ENCODE data around the gene MTA1.

MTA1 gene

DNA sequence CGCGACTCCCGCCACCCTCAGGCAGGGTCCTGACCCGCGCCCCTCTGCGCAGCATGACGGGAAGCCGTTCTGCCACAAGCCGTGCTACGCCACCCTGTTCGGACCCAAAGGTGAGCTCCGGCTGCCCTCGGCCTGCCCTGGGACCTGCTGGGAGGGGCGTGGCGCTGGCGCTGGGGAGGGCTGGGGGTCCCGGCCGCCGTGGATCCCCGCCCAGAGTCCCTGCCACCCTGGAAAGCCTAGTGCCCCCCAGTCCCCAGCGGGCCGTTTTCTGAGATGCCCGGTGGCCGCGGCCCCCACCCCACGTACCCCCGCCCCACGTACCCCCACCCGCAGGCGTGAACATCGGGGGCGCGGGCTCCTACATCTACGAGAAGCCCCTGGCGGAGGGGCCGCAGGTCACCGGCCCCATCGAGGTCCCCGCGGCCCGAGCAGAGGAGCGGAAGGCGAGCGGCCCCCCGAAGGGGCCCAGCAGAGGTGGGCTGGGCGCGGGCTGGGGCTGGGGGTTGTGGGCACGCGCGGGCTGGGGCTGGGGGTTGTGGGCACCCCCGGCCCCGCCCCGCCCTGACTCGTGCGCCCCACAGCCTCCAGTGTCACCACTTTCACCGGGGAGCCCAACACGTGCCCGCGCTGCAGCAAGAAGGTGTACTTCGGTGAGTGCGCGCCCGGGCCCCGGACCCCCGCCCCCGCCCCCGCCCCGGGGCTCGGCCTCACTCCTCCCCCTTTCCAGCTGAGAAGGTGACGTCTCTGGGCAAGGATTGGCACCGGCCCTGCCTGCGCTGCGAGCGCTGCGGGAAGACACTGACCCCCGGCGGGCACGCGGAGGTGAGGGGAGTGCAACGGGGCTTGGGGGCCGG is 59.0 kb downstream of the MTA1 start:
- DNase-seq, result no peak

DNA sequence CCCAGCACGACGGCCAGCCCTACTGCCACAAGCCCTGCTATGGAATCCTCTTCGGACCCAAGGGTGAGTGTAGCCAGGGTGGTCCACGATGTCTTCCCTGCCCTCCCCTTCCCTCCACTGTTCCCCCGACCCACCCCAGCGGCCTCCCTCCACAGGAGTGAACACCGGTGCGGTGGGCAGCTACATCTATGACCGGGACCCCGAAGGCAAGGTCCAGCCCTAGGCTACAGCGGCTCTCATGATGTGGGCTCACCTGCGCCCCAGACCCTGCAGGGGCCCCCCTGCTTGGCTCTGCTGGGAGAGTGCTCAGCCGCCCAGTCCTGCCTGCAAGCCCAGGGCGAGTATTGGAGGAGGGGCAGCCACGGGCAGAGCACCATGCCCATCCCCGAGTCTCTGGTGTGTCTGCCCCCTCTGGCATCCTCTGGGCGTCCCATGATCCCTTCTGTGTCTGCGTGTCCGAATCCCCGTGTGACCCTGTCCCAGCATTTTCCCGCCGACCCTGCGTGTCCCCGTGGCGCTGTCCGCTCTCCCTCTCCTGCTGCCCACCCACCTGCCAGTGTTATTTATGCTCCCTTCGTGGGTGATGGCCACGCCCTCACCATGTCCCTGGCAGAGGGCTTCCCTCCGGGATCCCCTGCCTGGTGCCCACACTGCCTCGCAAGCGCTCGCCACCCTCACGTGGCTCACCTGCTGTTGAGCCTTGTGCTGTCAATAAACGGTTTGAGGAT is 60.0 kb downstream of the MTA1 start:
- no peak for DNase-seq

DNA sequence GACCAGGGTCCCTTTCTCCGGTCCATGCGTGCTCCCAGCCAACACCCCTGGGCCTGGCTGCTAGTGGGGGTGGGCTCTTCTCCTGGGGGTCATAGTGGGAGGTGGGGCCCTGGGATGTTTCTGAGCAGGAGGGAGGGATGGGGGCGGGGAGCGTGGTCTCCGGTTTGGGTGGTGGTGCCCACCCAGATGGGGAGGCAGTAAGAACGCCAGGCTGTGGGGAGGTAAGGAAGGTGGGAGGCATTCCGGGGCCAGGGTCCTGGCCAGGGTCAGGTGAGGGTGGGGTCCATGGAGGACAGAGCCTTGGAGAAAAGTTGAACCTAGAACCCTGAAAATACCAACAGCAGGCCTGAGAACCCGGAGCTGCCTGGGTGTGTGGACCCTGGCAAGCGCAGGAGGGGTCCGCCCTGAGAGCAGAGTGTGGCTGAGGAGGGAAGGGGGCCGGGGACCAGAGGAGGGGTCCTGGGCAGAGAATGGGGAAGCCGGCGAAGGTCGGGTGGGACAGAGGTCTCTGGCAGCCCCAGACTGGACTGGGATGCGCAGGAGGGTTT is 60.6 kb downstream of the MTA1 start:
- no peak for DNase-seq

DNA sequence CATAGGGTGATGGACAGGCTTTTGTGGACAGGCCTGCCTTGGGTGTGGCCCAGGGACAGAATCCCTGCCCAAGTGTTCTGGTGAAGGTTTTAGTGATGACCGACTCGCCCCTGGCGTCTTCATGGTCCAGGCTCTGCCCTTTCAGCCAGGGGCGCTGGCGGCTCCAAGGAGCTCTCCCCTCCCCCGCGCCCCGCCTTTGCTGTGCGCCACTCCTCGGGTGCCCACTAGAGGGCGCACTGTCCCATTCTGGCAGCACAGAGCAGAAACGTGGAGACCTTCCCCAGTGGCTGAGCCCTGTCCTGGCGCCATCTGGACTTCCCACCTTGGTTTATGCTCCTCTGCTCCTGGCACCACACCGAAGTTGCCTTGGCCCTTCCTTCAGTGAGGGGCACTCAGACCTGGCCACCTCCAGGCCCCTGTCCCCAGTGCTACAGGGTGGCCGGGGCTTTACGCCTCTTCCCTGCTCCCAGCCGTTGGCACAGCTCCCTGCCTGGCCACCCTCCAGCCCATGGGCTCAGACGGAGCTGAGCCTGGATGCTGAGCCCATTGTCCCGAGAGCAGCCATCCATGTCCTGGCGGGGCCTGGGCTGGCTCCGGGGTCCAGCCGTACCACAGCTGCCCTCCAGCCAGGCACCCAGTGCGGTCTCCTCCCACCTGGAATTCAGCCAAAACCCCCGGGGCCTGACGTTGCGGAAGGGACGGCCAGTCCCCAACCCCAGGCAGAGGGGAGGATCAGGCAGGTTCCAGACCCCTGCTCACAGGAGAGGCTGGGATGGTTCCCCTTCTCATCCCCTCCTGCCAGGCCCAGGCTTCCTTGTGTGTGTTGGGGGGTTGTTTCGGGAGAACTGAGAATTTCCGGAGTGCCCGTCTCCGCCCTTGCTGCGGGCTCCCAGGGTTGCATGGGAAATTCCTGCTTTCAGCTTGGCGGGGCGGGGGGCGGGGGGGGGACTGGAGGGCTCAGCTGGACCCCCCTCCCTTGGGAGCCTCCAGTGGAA is 61.5 kb downstream of the MTA1 start:
- peak; percentile 79 for DNase-seq

DNA sequence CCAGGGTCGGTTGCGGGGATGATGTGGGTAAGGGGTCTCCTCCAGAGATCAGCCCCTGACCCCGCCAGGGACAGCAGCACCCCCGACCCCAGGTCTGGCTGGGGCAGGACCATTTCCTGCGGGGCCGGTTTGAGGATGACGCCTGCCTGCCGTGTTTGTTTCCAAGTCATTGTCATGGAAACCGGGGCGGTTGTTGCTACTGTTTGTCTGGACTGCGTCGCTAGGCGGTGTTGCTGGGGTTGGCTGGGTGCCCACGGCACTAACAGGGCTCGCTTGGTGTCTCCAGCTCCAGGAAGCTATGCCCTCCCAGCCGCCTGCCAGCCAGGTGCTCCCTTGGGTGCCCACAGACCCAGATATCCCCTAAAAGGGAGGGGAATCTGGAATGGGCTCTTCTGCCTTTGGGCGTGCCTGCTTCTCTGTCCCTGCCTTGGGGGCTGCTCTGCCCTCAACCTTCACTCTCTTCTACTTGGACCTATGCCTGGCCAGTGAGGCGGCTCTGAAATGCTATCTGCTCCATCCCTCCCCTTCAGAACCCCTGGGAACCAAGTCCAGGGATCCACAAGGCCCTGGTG is 62.3 kb downstream of the MTA1 start:
- DNase-seq, result peak; percentile 97

DNA sequence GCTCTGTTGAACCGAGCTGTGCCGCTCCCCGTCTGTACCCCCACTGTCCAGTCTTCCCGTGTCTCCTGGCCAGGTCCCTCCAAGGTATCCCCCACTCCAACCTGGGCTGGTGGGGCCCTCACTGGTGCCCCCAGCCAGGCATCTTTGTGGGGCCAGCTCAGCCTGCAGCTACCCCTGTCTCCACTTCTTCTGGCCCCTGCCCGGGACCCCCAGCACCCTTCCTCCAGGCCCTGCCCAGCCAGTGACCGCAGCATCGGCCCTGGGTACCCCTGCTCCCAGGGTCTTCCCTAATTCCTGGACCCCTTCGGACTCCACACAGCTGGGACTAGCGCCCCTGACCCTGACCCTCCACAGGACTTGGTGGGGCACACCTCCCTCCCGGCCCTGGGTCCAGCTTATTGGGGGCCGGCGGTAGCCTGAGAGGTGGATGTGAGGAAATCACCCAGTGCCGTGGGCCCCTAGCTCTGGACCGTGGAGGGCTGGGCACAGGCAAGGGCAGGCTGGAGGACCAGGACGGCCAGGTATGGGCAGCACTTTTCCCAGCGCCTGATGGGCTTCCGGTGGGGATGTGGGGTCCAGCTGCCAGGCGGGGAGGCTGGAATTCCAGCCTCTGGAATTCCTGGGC is 63.0 kb downstream of the MTA1 start:
- DNase-seq, result no peak

DNA sequence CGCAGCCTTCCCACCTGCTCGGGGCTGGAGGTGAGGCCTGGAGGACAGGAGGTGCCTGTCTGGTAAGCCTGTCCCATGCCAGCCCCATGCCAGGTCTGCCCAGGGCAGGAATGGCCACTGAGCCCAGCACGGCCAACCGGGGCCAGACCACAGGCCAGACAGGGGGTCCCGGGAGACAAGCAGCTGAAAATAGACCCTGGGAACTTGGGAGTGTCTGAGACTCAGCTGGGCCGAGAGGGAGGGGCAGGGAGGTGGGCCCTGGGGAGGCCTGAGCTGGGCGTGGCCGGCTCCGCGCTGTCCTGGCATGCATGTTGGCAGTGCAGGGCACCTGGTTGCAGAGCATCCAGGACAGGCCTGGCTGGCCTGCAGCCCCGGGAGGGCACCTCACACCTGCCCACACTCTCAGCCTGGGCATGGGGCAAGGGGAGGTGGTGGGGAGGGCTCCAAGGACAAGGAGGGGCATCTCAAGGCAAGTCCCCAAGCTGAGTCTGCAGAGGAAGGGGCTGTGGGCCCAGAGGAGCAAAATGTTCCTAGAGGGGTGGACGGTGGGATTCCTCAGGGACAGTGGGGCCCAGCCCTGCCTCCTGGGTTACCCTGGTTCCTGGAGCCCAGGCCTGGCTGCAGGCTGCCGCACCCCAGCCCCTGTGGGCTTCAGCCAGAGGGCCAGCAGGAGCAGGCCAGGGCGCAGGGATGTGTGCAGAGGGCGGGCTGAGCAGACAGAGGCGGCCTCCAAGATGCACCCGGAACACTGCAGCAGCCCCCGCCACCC is 63.9 kb downstream of the MTA1 start:
- DNase-seq, result no peak

DNA sequence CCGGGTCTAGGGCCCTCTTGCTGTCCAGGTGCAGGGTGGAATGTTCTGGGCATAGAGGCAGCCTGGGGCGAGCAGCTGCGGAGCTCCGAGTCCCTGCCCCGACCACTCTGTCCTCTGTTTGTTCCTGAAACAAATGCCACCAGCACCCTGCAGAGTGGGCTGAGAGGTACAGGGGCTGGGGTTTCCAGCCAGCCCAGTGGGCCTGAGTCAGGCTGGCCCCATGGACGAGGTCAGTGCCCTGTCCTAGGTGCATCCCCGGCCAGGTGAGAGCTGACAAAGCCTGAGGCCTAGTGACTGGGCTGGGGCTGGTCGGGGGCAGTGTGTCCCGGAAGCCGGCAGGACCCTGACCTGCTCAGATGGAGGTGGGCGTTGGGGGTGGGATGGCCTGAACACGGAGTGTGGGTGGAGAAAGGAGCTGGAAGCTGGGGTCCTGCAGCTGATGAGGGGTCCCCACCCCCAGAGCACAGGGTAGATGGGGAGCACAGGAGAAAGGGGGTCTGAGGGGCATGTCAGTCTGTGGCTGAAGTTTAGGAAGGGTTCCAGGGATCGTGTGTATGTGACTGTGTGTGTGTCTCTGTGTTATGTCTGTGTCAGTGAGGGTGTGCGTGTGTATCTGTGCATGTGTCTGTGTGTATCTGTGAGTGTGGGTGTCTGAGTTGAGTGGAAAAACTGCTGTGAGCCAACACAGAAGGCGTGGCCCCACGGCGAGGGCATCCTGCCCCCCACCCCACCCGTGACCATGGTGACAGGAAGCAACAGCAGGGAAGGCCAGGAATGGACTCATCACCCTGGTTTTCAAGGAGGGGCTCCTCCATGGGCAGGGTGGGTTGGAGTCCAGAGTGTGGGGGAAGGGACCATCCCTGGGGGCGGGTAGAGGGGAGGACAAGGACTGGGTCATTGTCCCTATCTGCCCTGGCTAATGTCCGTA is 64.7 kb downstream of the MTA1 start:
- DNase-seq, result no peak

DNA sequence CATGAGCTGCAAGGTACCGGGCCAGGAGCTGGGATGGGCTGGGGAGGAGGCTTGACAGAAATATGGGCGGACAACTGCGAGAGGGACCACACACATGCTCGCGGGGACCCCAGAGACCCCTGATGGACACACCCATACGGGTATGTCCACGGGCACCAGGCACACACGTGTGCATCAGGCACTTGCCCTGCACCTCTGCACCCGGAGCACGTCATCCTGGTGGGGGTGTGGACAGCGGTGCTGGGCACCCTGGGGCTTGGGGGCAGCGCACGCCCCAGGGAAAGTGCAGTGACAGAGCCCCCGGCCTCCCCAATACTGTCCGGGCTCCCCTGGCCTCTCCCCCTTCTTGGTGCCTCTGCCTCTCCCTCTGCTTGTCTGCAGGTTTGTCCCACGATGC is 65.4 kb downstream of the MTA1 start:
- no peak for DNase-seq

DNA sequence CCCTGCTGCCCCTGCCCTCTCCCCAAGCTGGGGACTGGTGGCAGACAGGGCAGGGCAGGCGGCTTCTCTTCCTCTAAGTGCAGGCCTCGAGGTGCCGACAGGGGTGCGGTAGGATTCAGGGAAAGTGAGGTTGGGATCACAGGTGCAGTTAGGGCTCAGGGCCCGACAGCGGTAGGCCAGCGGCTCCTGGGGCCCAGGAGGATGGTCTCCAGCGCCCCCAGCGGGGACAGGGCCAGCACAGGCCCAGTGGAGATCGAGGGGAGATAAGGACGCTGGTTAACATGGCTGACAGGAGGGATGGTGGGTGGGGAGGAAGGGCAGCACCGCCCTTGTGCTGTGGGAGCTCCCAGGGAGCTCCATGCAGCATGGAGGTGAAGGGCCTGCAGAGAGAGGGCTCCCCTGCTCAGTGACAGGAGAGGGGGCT is 66.1 kb downstream of the MTA1 start:
- DNase-seq, result peak; percentile 79

DNA sequence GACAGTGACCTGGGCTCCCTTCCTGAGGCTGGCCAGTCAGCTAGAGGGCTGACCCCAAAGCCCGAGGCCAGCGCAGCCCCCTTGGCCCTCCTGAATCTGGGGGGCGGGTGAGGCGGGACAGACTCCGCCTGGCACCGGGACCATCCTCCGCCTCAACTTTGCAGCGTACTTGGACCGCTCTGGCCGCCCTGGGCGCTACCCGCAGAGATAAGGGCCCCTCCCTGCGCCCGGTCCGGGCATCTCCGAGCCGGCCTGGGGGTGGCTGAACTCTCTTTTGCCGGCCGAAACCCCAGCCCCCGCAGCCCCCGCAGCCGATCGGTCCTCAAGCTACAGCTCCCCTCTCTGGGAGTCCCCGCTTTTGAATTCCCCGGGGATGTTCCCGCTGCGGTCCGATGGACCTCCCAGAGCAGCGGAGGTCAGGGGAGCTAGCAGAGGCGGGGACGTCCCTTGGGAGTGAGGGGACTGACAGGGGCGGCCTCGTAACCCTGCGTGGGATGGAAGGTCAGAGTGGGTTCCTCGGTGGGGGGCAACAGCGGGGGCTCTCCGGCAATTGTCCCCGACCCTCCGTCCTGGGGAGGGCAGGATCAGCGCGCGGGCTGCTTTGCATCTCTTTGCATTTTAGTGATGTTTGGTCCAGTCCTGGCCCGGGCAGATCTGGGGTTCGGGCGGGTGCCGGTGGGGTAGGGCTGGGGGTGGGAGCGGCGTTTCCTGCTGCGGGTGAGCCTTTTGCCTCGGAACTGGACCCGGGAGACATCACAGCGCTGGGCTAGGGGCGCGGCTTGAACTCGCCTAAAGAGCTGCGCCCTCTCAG is 66.7 kb downstream of the MTA1 start, which contains the start of gene CRIP1:
Gene CRIP1 (plus strand): TSS at position 724 of the 811 bp plus-strand sequence. CDS start 374 bp downstream, outside the sequence.
- peak; percentile 21 for DNase-seq

DNA sequence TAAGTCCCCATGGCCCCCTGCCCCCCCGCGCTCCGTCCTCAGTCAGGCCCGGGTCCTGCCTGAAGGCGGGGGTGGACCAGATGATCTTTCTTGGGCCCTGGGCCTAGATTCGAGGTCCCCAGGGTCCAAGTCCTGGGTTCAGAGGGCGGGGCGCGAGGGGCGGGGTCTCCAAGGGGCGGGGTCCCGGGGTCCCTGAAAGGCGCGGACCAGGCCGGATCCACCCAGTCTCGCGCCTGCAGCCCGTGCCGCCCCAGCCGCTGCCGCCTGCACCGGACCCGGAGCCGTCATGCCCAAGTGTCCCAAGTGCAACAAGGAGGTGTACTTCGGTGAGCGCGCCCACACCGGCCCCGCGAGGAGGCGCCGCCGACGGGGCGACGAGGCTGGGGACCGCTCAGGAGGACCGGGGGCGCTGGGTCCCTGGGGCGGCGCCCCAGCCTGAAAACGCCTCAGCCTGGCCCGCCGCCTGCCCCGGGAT is 67.4 kb downstream of the MTA1 start:
- DNase-seq, result no peak

DNA sequence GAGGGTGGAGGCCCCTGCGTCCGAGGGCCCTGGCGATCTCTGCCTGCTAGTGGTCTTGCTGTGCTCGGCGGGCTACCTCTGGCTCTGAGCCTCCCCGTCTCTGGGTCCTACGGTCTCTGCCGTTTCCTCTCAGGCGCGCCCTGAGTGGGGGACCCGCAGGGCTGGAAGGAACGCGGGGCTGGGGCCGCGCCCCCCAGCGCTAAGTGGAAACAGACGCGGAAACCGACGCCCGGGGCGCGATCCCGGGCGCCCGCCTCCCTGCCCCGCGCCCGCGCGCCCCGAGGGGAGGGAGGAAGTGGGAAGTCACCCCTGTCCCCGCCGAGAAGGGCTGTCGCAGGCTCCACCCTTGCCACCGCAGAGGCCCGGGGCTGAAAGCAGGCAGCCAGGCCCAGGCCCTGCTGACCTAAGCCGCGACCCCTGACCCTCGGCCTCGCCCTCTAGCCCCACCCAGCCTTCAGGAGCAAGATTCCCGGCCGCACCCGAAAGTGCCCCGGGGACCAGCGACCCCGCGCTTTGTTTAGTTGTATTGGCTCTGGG is 67.9 kb downstream of the MTA1 start:
- DNase-seq, result peak; percentile 22

DNA sequence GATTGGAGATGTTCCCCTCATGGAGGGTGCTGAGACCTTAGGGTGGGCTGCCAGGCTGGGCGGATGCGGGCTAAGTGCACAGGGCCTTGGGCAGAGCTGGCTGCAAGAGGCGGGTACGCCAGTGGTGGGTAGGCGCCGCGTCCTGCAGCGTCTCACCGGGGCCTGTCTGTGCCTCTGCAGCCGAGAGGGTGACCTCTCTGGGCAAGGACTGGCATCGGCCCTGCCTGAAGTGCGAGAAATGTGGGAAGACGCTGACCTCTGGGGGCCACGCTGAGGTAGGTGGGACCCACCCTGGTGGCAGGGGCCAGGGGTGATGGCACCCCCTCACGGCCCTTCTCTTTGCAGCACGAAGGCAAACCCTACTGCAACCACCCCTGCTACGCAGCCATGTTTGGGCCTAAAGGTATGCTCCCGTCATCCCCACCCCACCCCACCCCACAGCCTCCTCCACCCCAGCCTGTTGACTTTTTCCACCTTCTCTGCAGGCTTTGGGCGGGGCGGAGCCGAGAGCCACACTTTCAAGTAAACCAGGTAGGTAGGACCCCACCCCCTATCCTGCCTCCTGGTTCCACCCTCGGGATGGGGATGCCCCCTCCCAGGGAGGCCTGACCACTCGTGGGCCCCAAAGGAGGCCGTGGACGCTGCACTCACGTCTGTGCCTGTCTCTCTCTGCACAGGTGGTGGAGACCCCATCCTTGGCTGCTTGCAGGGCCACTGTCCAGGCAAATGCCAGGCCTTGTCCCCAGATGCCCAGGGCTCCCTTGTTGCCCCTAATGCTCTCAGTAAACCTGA is 68.6 kb downstream of the MTA1 start:
- DNase-seq, result no peak

DNA sequence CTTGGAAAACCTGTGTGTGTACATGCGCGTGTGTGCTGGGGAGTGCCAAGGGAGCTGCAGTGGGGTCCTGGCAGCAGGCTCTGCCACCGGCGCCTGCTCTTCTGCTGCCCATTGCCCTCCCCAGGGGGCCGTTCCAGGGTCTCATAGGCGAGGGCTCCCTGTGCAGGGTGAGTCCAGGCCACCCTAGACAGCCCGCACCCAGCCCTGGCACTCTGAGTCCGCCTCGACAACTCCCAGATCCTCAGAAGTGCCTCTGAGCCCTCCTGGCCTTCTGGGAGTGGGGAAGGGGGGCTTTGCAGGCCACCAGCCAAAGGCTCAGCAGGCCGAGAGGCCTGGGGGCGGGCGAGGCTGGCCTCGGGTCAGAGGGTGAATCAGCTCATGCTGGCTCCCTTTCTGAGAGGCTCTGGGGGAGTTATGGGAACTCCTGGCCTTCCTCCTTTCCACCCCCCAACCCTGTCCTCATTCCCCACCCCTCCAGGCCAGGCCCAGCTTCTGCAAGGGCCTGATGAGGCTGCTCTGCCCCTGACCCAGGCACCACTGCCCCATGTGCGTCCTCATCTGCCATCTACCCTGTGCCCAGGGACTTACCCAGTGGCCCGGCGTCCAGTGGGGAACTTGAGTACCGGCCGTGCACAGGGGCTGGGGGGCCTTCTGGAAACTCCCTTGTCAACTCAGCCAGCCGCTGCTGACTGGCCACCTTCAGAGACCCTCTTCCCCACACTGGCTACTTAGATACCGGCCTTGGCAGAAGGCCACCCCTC is 69.3 kb downstream of the MTA1 start:
- no peak for DNase-seq

DNA sequence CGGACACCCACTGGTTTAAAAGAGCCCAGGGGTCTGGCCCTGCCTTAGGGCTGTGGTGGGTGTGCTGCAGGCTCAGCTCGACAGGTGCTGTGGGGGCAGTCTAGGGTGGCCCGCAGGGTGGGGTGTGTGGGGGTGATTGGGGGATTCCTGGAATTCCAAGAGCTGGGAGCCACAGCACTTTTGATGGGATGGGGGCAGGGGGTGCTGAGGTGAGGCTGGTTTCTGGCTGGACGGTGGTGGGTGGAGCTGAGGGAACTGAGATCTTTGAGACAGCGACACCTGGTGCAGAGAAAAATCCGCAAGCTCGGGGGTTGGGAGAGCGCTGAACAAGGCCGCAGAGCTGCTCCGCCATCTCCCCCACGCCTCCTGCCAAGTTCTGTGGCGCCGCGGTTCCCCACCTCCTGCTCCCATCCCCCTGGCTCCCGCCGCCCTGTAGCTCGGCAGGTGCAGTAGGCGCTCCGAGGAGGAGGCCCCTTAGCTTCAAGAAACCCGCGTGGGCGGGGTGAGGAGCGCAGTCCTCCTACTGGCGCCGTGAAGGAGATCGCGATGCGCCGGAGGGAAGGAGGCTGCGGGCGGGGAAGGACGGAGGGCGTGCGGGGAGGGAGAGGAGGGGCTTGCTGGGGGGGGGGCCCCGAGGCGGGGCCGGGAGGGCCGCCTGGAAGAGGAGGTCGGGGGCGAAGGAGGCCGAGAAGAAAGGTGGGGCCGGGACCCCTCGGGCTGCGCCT is 70.1 kb downstream of the MTA1 start:
- DNase-seq, result peak; percentile 83
